Neural cell (in vitro differentiated cells): Measurements from ENCODE around the gene SORCS1. TPM values are rescaled to one million over a fixed set of nuclear protein-coding genes. Genes with fewer than 3 reads are reported as not detected.
"Not testable (repeated sequence)": the region's sequence is repeated elsewhere in the genome, so short reads cannot be mapped to it uniquely, and the experiment has no call there.

Experiments used
- H2AFZ ChIP-seq: fragments of 200-600, 300-800 bp; sonication (generic), shearing (Covaris generic); 2 replicates; pipeline ENCODE4 v1.6.0; 2014; ENCODE audit warnings: low read depth, mild to moderate bottlenecking, antibody characterized with exemption, low read length, moderate library complexity
- H3F3A ChIP-seq: fragments of 200-600 bp; shearing (Covaris generic); 2 replicates; pipeline ENCODE4 v1.6.1; 2016; ENCODE audit warnings: mild to moderate bottlenecking, moderate library complexity, mixed read lengths, antibody characterized with exemption, low read length; ENCODE audit not compliant: insufficient read depth, poor library complexity, severe bottlenecking
- H3K27ac ChIP-seq: fragments of 200-600, 300-800 bp; sonication (generic), shearing (Covaris generic); 2 replicates; pipeline ENCODE4 v1.5.1; 2014; ENCODE audit warnings: mild to moderate bottlenecking, low read length, moderate library complexity
- H3K27me3 ChIP-seq: fragments of 300-800, 200-600 bp; sonication (generic), shearing (Covaris generic); 2 replicates; pipeline ENCODE4 v1.6.0; 2014; ENCODE audit warnings: mild to moderate bottlenecking, low read depth, low read length, moderate library complexity; ENCODE audit not compliant: insufficient read depth
- H3K36me3 ChIP-seq: fragments of 300-800, 200-600 bp; sonication (generic), shearing (Covaris generic); 2 replicates; pipeline ENCODE4 v1.5.1; 2014; ENCODE audit warnings: mild to moderate bottlenecking, antibody characterized with exemption, low read length, moderate library complexity; ENCODE audit not compliant: insufficient read depth
- H3K4me2 ChIP-seq: fragments of 300-800, 200-600 bp; sonication (generic), shearing (Covaris generic); 2 replicates; pipeline ENCODE4 v1.6.0; 2014; ENCODE audit warnings: mild to moderate bottlenecking, low read length
- H3K4me3 ChIP-seq: fragments of 300-800, 200-600 bp; sonication (generic), shearing (Covaris generic); 2 replicates; pipeline ENCODE4 v1.5.1; 2014; ENCODE audit warnings: mild to moderate bottlenecking, low read length, moderate library complexity
- H3K79me2 ChIP-seq: fragments of 200-600 bp; shearing (Covaris generic); replicated peaks from 2 replicates; pipeline ENCODE4 v1.6.0; 2014; ENCODE audit warnings: mild to moderate bottlenecking, low read length, moderate library complexity; ENCODE audit not compliant: insufficient read depth
- H3K9ac ChIP-seq: fragments of 300-800, 200-600 bp; sonication (generic), shearing (Covaris generic); 2 replicates; pipeline ENCODE4 v1.6.1; 2016; ENCODE audit warnings: mild to moderate bottlenecking, low read length, mixed read lengths
- H3K9me2 ChIP-seq: fragments of 200-600 bp; shearing (Covaris generic); 2 replicates; pipeline ENCODE4 v1.6.1; 2016; ENCODE audit warnings: mild to moderate bottlenecking, low read length, mixed read lengths; ENCODE audit not compliant: insufficient read depth
- H3K9me3 ChIP-seq: fragments of 200-600, 300-800 bp; sonication (generic), shearing (Covaris generic); 2 replicates; pipeline ENCODE4 v1.6.1; 2016; ENCODE audit warnings: mild to moderate bottlenecking, mixed run types, low read length, moderate library complexity, mixed read lengths
- H4K20me1 ChIP-seq: fragments of 200-600 bp; shearing (Covaris generic); 2 replicates; pipeline ENCODE4 v1.6.1; 2016; ENCODE audit warnings: mild to moderate bottlenecking, mixed run types; ENCODE audit not compliant: insufficient read depth
- CTCF ChIP-seq: fragments of 450-650 bp; IDR thresholded peaks from 2 replicates; pipeline ENCODE4 v1.5.1; 2014; ENCODE audit warnings: antibody characterized with exemption, mild to moderate bottlenecking, moderate library complexity; ENCODE audit not compliant: poor library complexity, severe bottlenecking
- EP300 ChIP-seq: fragments of 450-650 bp; conservative IDR thresholded peaks from 2 replicates; pipeline ENCODE4 v1.6.1; 2014; ENCODE audit warnings: antibody characterized with exemption, mild to moderate bottlenecking, moderate library complexity; ENCODE audit not compliant: poor library complexity, severe bottlenecking
- EZH2 ChIP-seq: fragments of 200-600, 300-800 bp; shearing (Covaris generic), sonication (generic); IDR thresholded peaks from 2 replicates; pipeline ENCODE4 v1.6.1; 2014; ENCODE audit warnings: antibody characterized with exemption, low read length, borderline replicate concordance, mild to moderate bottlenecking; ENCODE audit not compliant: insufficient read depth, poor library complexity, severe bottlenecking
- MXI1 ChIP-seq: fragments of 450-650 bp; conservative IDR thresholded peaks from 2 replicates; pipeline ENCODE4 v1.6.1; 2014; ENCODE audit warnings: antibody characterized with exemption, mild to moderate bottlenecking; ENCODE audit not compliant: poor library complexity, severe bottlenecking
- POLR2AphosphoS5 ChIP-seq: IDR thresholded peaks from 2 replicates; pipeline ENCODE4 v1.6.1; 2012
- RAD21 ChIP-seq: fragments of 450-650 bp; conservative IDR thresholded peaks from 2 replicates; pipeline ENCODE4 v1.6.1; 2014; ENCODE audit warnings: antibody characterized with exemption, mild to moderate bottlenecking, moderate library complexity
- REST ChIP-seq: IDR thresholded peaks from 2 replicates; pipeline ENCODE4 v1.6.1; 2012; ENCODE audit warnings: borderline replicate concordance
- SMC3 ChIP-seq: fragments of 450-650 bp; conservative IDR thresholded peaks from 2 replicates; pipeline ENCODE4 v1.6.1; 2014; ENCODE audit warnings: antibody characterized with exemption, mild to moderate bottlenecking, moderate library complexity; ENCODE audit not compliant: poor library complexity
- TAF1 ChIP-seq: IDR thresholded peaks from 2 replicates; pipeline ENCODE4 v1.6.1; 2012; ENCODE audit warnings: low read depth
- polyA plus RNA-seq: library from polyadenylated mRNA; depleted of rRNA; stranded (reverse); fragments of >200 nt; gene quantifications from 2 replicates; pipeline ENCODE4 v1.2.3, GENCODE V29; 2014

Gene SORCS1
- polyA plus RNA-seq, 1 donor from 2014 or later, result 27.0 TPM

GRCh38 chr10:107025676-107026075 is 138.8 kb downstream of the SORCS1 start:
- Histone ChIP-seq H3K9me3 (no peaks in the 10 kb centered on the region), H2AFZ (no peak overlapping the region), H3K4me2 (no peak overlapping the region), H3K9ac (no peak overlapping the region), H3K4me3 (no peak overlapping the region), H3K9me2 (no peaks in the 10 kb centered on the region), H3K27ac (no peak overlapping the region), H3K36me3 (no peaks in the 10 kb centered on the region), H3F3A (no peaks in the 10 kb centered on the region), H3K79me2 (no peaks in the 10 kb centered on the region), H3K27me3 (no peaks in the 10 kb centered on the region), H4K20me1 (no peaks in the 10 kb centered on the region)
- no peak for TF ChIP-seq CTCF
- TF ChIP-seq REST, result no peak
- no peak for TF ChIP-seq MXI1
- no peak for TF ChIP-seq EZH2
- no peak for TF ChIP-seq TAF1
- TF ChIP-seq SMC3, result no peak
- TF ChIP-seq POLR2AphosphoS5, result no peak
- no peak for TF ChIP-seq RAD21
- no peak for TF ChIP-seq EP300

- H3K4me3 ChIP-seq, H2AFZ ChIP-seq, H3K9me3 ChIP-seq, H3K4me2 ChIP-seq, H3K36me3 ChIP-seq, H4K20me1 ChIP-seq, H3F3A ChIP-seq, H3K27me3 ChIP-seq, H3K9ac ChIP-seq, H3K9me2 ChIP-seq, H3K27ac ChIP-seq, H3K79me2 ChIP-seq: not testable (repeated sequence)
These were observed 140.5 kb downstream of the SORCS1 start for GRCh38 chr10:107024033-107024432.
